SW480 (cell line): ENCODE data around the gene AP2B1.
"Not testable (repeated sequence)": the region's sequence is repeated elsewhere in the genome, so short reads cannot be mapped to it uniquely, and the experiment has no call there.

Source experiments
- DNase-seq: peaks from one replicate; pipeline ENCODE4 v3.0.0-alpha.2; 2016; ENCODE audit warnings: low spot score

The AP2B1 gene

GRCh38 chr17:35587074-35587961 lies at the start of gene AP2B1:
AP2B1 (plus strand) TSS chr17:35587322; CDS start chr17:35594031, 6,709 bp downstream.
- peak; percentile 96 for DNase-seq

- DNase-seq = no peak
These were observed 49.5 kb upstream of the AP2B1 start, which contains the start of gene SLFN12L for GRCh38 chr17:35537601-35538141. SLFN12L (minus strand) TSS chr17:35537678; CDS start chr17:35522364, 15,314 bp downstream.

GRCh38 chr17:35539659-35540026 lies 47.5 kb upstream of the AP2B1 start:
- DNase-seq = no peak

DNA sequence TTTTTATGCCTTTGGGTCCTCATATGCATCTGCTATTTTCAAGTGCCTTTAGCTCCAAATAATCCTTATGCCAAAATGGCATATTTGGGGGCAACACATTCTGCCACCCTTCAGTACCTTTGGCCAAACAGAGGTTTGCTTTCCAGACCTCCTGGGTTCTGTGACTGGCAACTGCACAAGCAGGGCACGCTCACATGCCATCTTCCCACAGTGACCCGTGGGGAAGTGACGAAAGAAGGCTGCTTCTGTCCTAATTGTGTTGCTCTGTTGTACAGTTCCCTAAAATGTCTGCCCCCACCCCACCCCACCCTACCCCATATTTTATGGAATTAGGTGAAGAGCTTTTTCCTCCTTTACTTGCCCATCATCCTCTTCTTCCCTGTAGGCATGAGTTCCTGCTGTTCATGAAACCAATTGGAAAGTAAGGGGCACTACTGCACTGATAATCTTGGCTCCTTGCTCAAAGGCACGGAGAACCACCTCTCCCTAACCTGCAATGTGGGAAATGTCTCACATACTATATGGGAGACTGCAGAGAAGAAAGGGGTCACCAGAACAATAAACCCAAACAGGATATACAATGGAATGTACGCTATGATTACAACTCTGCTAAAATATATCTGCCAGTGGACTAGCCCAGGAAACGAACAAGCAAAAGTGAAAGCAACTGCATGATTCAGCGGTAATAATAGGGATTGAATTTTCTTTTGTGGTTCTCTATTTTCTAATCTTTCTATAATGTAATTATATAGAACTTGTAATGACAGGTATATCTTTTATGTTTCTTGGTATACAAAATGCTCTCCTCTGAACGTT lies 46.3 kb upstream of the AP2B1 start:
- peak; percentile 78 for DNase-seq

DNA sequence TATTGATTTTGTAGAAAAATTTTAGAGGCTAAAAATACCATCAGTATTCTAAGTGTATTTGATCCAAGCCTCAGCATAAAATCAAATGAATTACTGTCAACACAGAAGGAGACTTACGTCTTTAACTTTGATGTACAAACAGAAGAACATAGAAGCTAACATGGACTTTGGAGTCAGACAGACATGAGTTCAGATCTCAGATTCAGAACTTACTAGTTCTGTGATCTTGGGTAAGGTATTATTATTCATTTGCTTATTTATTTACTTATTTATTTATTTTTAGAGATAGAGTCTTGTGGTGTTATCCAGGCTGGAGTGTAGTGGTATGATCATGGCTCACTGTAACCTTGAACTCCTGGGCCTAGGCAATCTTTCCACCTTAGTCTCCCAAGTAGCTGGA lies 45.7 kb upstream of the AP2B1 start:
- DNase-seq = no peak

DNA sequence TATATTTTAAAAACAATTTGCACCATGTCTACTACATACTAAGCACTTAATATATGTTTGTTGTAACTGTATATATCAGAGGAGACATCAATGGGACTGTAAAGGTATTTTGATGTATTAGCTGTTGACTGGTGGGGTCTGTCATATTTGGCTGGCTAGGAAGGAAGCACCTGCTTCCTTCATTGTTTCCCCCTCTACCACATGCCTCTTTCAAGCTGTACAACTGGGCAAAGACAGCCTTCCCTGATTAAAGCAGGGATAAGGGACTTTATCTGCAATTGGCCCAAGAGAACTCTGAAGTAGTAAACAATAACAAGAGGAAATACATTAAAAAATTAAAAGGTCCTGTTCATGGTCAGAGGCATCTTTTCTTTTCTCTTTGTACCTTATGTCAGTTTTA lies 44.1 kb upstream of the AP2B1 start:
- DNase-seq = no peak

- no peak for DNase-seq
These were observed 43.3 kb upstream of the AP2B1 start for GRCh38 chr17:35543856-35544255.

GRCh38 chr17:35545150-35545549 lies 42.0 kb upstream of the AP2B1 start:
- DNase-seq = no peak

- DNase-seq = no peak
These were observed 40.6 kb upstream of the AP2B1 start for GRCh38 chr17:35546487-35546886.

GRCh38 chr17:35548208-35548810 lies 38.8 kb upstream of the AP2B1 start:
- DNase-seq = no peak

DNA sequence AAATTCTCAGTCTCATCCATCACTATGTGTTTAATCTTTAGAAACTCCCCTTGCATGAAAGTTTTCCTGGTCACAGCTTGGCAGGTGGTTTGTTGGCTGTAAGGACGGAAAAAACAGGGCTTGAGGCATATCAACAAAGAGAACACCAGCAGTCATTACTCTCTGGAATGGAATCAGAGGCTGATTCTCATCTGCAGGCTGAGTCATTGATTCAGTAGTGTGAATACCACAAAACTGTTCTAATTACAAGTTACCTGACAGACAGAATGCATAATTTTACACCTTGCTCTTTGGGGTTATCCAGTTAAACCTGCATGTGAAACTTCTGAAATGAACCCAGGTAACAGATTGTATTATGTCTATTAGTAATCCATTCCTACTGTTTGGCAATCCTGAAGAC lies 38.1 kb upstream of the AP2B1 start:
- no peak for DNase-seq

- no peak for DNase-seq
These were observed 33.8 kb upstream of the AP2B1 start for GRCh38 chr17:35553310-35553709.

- no peak for DNase-seq
These were observed 32.5 kb upstream of the AP2B1 start for GRCh38 chr17:35554668-35555067.

- DNase-seq = no peak
These were observed 31.4 kb upstream of the AP2B1 start for GRCh38 chr17:35555691-35556090.

GRCh38 chr17:35557353-35557752 lies 29.8 kb upstream of the AP2B1 start:
- no peak for DNase-seq

GRCh38 chr17:35559495-35560210 lies 27.5 kb upstream of the AP2B1 start:
- DNase-seq = no peak

DNA sequence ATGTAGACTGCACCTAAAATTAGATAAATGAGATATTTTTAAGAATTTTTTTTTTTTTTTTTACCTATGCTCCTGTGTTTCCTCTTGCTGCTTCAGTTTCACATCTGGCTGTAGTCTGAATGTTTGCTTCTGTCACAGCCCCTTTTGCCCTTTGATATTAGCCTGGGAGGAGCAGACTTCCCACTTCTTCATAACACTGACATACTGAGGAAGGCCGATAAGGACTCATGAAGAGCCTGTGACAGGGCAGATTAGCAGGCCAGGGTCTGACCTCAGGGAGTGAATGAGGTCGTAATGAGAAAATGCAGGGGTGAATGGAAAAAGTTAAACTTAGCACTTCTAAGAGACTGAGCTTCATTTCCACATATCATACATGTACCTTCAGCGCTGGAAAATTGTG lies 26.4 kb upstream of the AP2B1 start, which contains the start of gene SLFN14:
SLFN14 (minus strand) TSS at position 117 of the 400 bp plus-strand sequence. CDS start 2,757 bp downstream, outside the sequence.
- no peak for DNase-seq

- DNase-seq = not testable (repeated sequence)
These were observed 23.9 kb upstream of the AP2B1 start for GRCh38 chr17:35563181-35563580.

- DNase-seq = no peak
These were observed 20.2 kb upstream of the AP2B1 start for GRCh38 chr17:35566968-35567367.

DNA sequence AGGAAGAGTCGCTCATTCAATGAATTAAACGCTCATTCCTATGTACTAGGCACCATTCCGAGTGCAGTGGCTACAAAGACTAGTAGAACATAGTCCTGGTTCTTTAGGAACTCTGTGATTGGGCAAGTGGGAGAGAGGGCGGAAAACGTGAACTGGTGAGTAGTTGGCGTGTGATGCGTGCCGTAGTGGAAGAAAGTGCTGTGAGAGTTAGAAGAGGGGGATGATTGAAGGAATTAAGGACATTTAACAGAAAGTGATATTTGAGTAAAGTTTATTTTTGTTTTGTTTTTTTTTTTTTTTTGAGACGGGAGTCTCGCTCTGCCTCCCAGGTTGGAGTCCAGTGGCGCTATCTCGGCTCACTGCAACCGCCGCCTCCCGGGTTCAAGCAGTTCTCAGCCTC lies 18.6 kb upstream of the AP2B1 start:
- DNase-seq = peak; percentile 53

DNA sequence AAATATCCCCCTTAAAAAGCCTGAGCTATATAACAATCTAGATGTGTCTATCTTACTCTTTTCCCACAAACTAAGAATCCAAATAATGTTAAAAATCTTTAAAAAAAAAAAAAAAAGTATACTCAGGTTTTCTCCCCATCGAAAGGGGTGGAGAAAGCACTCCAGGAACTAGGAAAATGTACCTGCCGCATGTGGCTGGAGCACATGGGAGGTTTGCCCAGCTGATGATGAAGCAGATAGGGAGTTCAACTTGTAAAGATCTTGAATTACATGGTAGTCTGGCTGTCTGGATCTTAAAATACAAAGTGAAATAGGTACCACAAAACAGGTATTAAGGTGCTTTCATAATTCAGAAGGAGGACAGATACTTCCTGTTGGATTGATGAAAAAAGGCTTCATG lies 17.7 kb upstream of the AP2B1 start:
- no peak for DNase-seq

- DNase-seq = no peak
These were observed 11.4 kb upstream of the AP2B1 start for GRCh38 chr17:35575759-35576158.
